Melanocyte of skin (primary cell): ENCODE measurements around the gene BEST1. TPM values are rescaled to one million over a fixed set of nuclear protein-coding genes. Genes with fewer than 3 reads are reported as not detected.

Experiments
- small RNA-seq, 2 donors: library from RNA; depleted of rRNA; stranded (forward); fragments of <200 nt; gene quantifications; one replicate each; pipeline ENCODE3, GENCODE V24; 2012
- total RNA-seq, 2 donors: library from RNA; depleted of rRNA; stranded (reverse); fragments of >200 nt; gene quantifications; 2 replicates each; pipeline ENCODE4 v1.2.3, GENCODE V29; 2012

Gene BEST1
- 10 to 100 TPM in 1 of 2 donors, 1 to 10 TPM in 1; 7.0 to 60.9 TPM for total RNA-seq

DNA sequence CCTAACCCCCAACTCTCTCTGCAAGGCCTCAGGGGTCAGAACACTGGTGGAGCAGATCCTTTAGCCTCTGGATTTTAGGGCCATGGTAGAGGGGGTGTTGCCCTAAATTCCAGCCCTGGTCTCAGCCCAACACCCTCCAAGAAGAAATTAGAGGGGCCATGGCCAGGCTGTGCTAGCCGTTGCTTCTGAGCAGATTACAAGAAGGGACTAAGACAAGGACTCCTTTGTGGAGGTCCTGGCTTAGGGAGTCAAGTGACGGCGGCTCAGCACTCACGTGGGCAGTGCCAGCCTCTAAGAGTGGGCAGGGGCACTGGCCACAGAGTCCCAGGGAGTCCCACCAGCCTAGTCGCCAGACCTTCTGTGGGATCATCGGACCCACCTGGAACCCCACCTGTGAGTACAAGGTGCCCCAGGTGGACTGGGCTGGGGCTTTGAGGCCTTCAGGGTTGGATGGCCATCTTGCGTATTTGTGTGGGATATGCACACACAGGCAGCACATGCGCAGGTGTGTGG, at the start of gene BEST1:
TSS of gene BEST1 (plus strand) at position 317 of the 513 bp plus-strand sequence. CDS start 1,456 bp downstream, outside the sequence.

DNA sequence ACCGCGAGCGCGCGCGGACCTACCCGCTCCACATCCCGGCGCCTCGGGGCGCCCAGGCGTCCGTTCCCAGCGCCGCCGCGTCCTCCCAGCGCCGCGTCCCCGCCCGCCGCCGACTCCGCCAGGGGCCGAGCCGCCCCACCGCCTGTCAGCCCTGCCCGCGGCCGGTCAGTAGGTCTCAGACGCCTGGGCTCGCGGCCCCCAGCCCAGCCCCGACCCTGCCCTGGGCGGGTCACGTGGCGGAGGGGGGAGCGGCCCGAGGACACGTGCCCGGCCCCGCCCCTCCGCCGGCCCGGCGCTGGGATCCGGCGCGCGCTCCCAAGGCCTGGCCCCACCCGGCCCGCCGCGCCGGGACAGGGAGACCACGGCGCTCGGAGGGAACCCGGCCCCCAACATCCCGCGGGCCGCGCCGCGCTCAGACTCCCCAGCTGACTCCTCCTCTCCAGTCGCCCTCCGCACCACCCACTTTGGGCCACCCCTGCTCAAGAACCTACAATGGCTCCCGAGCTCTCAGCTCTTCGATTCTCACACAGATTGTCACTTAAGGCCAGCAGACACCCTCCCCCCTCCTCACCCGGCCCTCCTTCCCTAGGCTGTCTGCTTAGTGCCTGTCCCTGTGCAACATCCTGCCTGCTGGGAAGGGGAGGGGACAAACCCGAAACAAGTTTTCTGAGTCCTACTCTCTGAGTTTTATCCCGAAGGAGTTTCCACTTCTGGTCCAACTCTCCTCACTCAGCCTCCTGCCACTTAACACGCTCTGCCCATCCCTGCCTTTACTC, 32.6 kb upstream of the BEST1 start, which contains the start of gene RAB3IL1:
TSS of gene RAB3IL1 (minus strand) at position 233 of the 776 bp plus-strand sequence. CDS start at position 34, 199 bp downstream.

DNA sequence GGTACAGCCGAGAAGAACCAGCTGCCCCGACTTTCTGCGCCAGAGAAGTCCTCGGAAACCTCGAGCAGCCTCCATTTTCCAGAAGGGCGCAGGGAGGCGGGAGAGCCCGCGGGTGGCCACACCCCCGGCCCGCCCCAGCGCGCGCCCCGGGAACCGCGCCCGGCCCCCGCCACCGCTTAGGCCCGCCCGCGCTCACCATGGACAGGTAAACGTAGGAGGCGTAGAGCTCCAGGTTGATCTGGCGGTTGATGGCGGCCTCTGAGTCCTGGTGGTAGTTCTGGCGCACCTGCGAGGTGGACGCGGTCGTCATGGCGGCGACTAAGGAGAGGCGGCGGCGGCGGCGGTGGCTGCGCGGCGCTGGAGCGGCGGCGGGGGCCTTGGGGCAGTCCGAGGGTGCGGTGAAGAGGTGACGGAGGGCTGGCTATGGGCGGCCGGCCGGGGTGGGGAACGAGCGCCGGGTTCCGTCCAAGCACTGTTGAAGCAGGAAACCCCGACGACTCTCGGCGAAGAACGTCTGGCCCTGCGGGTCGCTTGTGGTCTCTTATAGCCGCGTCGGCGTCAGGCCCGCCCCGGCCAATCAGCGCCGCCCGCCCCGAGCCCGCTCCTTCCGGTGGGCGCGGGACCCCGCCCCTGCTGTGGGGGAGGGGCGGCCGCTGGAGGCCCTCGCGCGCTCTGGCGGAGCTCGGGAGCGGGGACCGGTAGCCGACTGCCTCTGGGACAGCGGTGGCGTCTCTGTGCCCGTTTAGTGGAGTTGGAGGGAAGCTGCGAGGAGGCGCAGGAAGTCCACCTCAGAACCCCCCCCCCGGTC, 17.2 kb downstream of the BEST1 start, which contains the start of gene FTH1:
TSS of gene FTH1 (minus strand) at position 519 of the 808 bp plus-strand sequence. CDS start at position 310, 209 bp downstream.

Small RNAs within 50 kb of the gene (small RNA-seq; reads per million reads assigned to genes)
- 0 reads per million in 2 donors for gene RNU6-1243P

Other genes starting within 250 kb of the BEST1 start
- 1 to 10 TPM in 1 of 2 donors, under 1 TPM in 1; 0.33 to 1.7 TPM for gene MYRF, start 197.7 kb upstream of the BEST1 start, total RNA-seq
- gene TMEM258, start 157.8 kb upstream of the BEST1 start, total RNA-seq: 10 to 100 TPM; 62.3 to 85.3 TPM
- gene FEN1, start 157.4 kb upstream of the BEST1 start, total RNA-seq: 100 to 1,000 TPM in 1 of 2 donors, 10 to 100 TPM in 1; 56.4 to 110 TPM
- gene FADS1, start 133.3 kb upstream of the BEST1 start, total RNA-seq: 100 to 1,000 TPM in 1 of 2 donors, 10 to 100 TPM in 1; 96.6 to 101 TPM
- 100 to 1,000 TPM; 316 to 379 TPM for gene FADS2, start 122.1 kb upstream of the BEST1 start, total RNA-seq
- 100 to 1,000 TPM in 1 of 2 donors, 10 to 100 TPM in 1; 65.7 to 134 TPM for gene FADS3, start 58.8 kb upstream of the BEST1 start, total RNA-seq
- gene RAB3IL1, start 32.8 kb upstream of the BEST1 start, total RNA-seq: 10 to 100 TPM in 1 of 2 donors, 1 to 10 TPM in 1; 10.0 to 15.0 TPM
- gene FTH1, start 17.3 kb downstream of the BEST1 start, total RNA-seq: 100 to 1,000 TPM; 643 to 857 TPM
- 100 to 1,000 TPM in 1 of 2 donors, 10 to 100 TPM in 1; 93.9 to 129 TPM for gene INCENP, start 173.7 kb downstream of the BEST1 start, total RNA-seq
- gene SCGB1D1, start 239.9 kb downstream of the BEST1 start, total RNA-seq: not detected